Measurements from ENCODE around the gene PPP1R8. TPM values are rescaled to one million over a fixed set of nuclear protein-coding genes. Genes with fewer than 3 reads are reported as not detected.

The PPP1R8 gene
- total RNA-seq, 3 donors from 2014 or later (not counting 1 experiment from before 2014, with no cell fraction given) = 25.6 to 36.4 (median 28.0) TPM

DNA sequence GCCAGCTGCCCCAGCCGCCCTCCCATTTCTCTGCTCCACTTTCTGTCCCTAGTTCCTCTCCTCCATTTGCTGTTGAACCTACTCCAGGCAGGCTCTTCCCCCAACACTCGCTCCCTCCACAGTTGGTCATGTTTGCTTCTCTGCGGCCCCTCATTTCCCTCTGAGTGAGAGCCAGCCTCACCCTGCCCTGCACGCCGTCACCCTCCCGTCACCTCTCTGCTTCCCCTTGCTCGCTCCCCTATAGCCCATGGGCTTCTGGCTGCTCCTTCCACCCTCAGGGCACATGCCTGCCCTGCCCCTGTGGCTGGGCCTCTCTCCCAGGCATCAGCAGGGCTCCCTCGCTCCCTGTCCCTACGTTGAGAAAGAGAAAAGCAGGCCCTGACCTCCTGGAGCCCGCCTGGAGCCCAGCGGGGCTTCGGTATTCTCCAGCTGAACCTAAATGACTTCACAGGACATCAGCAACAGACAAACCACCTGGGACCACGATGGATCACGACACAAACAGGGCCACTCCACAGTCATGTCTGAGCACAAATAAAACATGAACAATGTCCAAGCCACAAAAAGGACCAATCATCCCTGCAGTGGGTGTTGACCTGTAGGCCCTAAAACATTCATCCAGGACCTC is 28.5 kb downstream of the PPP1R8 start:
- Mint-ChIP-seq H3K36me3 (no peaks in the 10 kb centered on the region), H3K27ac (peak overlapping the region in 1 of 2 donors; percentile 76), H3K4me3 (no peak overlapping the region), H3K27me3 (ENCODE audit: low read depth in 2 of 2) (no peaks in the 10 kb centered on the region), H3K4me1 (peaks cover 8 to 28% of the 10 kb centered on the region in 2 donors), H3K9me3 (no peaks in the 10 kb centered on the region)
- 95% methylated on average over 14 of the region's 14 CpGs for WGBS (ENCODE audit: insufficient coverage)
- no peak for TF ChIP-seq CTCF (IDR thresholded peaks at IDR 0.05)
- Histone ChIP-seq H3K9me3 (ENCODE audit: control insufficient read depth, insufficient read depth, low read length) (no peaks in the 10 kb centered on the region), H3K4me1 (ENCODE audit: control insufficient read depth, insufficient read depth, low read length) (peaks cover 34% of the 10 kb centered on the region), H3K27ac (ENCODE audit: low read length) (no peak overlapping the region), H3K27me3 (ENCODE audit: control insufficient read depth, insufficient read depth, low read length) (no peaks in the 10 kb centered on the region), H3K36me3 (ENCODE audit: control insufficient read depth, insufficient read depth, low read length) (no peaks in the 10 kb centered on the region), H3K4me3 (ENCODE audit: low read length) (no peak overlapping the region)
- DNase-seq = no peak
- intact Hi-C loops (cut with micrococcal nuclease) = loop anchor here (2.0 to 5.0 kb wide), 4 partner anchors 33 to 350 kb away; partner anchors contain the start of gene EYA3
- ATAC-seq = no peak

- intact Hi-C loops (cut with micrococcal nuclease) = no loop called here
- H3K27me3 ChIP-seq (ENCODE audit: control insufficient read depth, insufficient read depth, low read length) = no peaks in the 10 kb centered on the region
- no peak overlapping the region for H3K27ac ChIP-seq (ENCODE audit: low read length)
- H3K27me3 Mint-ChIP-seq (ENCODE audit: low read depth in 2 of 2) = no peaks in the 10 kb centered on the region
- H3K27ac Mint-ChIP-seq = no peak overlapping the region
- H3K9me3 ChIP-seq (ENCODE audit: control insufficient read depth, insufficient read depth, low read length) = no peaks in the 10 kb centered on the region
- no peak for TF ChIP-seq CTCF (IDR thresholded peaks at IDR 0.05)
- H3K4me1 ChIP-seq (ENCODE audit: control insufficient read depth, insufficient read depth, low read length) = peaks cover 46% of the 10 kb centered on the region
- no peak for DNase-seq
- H3K36me3 ChIP-seq (ENCODE audit: control insufficient read depth, insufficient read depth, low read length) = no peaks in the 10 kb centered on the region
- WGBS (ENCODE audit: insufficient coverage) = 98% methylated on average over 9 of the region's 10 CpGs
- H3K4me1 Mint-ChIP-seq = peaks cover 8 to 30% of the 10 kb centered on the region in 2 donors
- H3K4me3 Mint-ChIP-seq = no peak overlapping the region
- H3K4me3 ChIP-seq (ENCODE audit: low read length) = no peak overlapping the region
- no peak for ATAC-seq
- H3K36me3 Mint-ChIP-seq = no peaks in the 10 kb centered on the region
- H3K9me3 Mint-ChIP-seq = no peaks in the 10 kb centered on the region
Measured at GRCh38 chr1:27861436-27861835, 30.9 kb downstream of the PPP1R8 start.

- H3K27ac ChIP-seq (ENCODE audit: low read length) = no peak overlapping the region
- H3K4me1 Mint-ChIP-seq = peaks cover 8 to 32% of the 10 kb centered on the region in 2 donors
- no peaks in the 10 kb centered on the region for H3K9me3 Mint-ChIP-seq
- ATAC-seq (no peak), DNase-seq (no peak)
- H3K9me3 ChIP-seq (ENCODE audit: control insufficient read depth, insufficient read depth, low read length) = no peaks in the 10 kb centered on the region
- no peak for TF ChIP-seq CTCF (IDR thresholded peaks at IDR 0.05)
- no peak overlapping the region for H3K4me3 ChIP-seq (ENCODE audit: low read length)
- 88% methylated on average over 3 of the region's 3 CpGs for WGBS (ENCODE audit: insufficient coverage)
- no peaks in the 10 kb centered on the region for H3K36me3 ChIP-seq (ENCODE audit: control insufficient read depth, insufficient read depth, low read length)
- H3K36me3 Mint-ChIP-seq = no peaks in the 10 kb centered on the region
- H3K27ac Mint-ChIP-seq = peak overlapping the region in 1 of 2 donors; percentile 29
- H3K27me3 Mint-ChIP-seq (ENCODE audit: low read depth in 2 of 2) = no peaks in the 10 kb centered on the region
- H3K4me1 ChIP-seq (ENCODE audit: control insufficient read depth, insufficient read depth, low read length) = peaks cover 48% of the 10 kb centered on the region
- no peak overlapping the region for H3K4me3 Mint-ChIP-seq
- H3K27me3 ChIP-seq (ENCODE audit: control insufficient read depth, insufficient read depth, low read length) = no peaks in the 10 kb centered on the region
- intact Hi-C loops (cut with micrococcal nuclease) = no loop called here
Measured at GRCh38 chr1:27862004-27862403, 31.4 kb downstream of the PPP1R8 start.
